ENCODE results near the gene PPL.

The PPL gene

GRCh38 chr16:4862639-4863038 lies 74.3 kb downstream of the PPL start:
- H3K27ac ChIP-seq: peak overlapping the region; percentile 60
- no peak for TF ChIP-seq CTCF (conservative IDR thresholded peaks at IDR 0.05)

- H3K27ac ChIP-seq: no peak overlapping the region; the same call in 1 of the 2 replicates
- no peak for TF ChIP-seq CTCF (conservative IDR thresholded peaks at IDR 0.05)
Observed at GRCh38 chr16:4860727-4861342, 76.1 kb downstream of the PPL start.

- TF ChIP-seq CTCF (conservative IDR thresholded peaks at IDR 0.05): no peak
- no peak overlapping the region for H3K27ac ChIP-seq
Observed at GRCh38 chr16:4859900-4860255, 77.1 kb downstream of the PPL start.

- H3K27ac ChIP-seq: no peak overlapping the region
- no peak for TF ChIP-seq CTCF (conservative IDR thresholded peaks at IDR 0.05)
Observed at GRCh38 chr16:4859190-4859899, 77.6 kb downstream of the PPL start.

- TF ChIP-seq CTCF (conservative IDR thresholded peaks at IDR 0.05): no peak
- H3K27ac ChIP-seq: no peak overlapping the region
Observed at GRCh38 chr16:4855804-4856203, 81.1 kb downstream of the PPL start.

GRCh38 chr16:4855371-4855770 lies 81.6 kb downstream of the PPL start:
- H3K27ac ChIP-seq: no peak overlapping the region
- no peak for TF ChIP-seq CTCF (conservative IDR thresholded peaks at IDR 0.05)

- TF ChIP-seq CTCF (conservative IDR thresholded peaks at IDR 0.05): no peak
- H3K27ac ChIP-seq: no peak overlapping the region
Observed at GRCh38 chr16:4852221-4852872, 84.6 kb downstream of the PPL start.

Measured in VCaP (cell line).